Fibroblast of skin of left quadriceps (primary cell): ENCODE results near the gene NHLH1.

Source experiments
- DNase-seq, 2 experiments: peaks; one replicate each; pipeline ENCODE4 v3.0.0-alpha.2; 2013; ENCODE audit warnings: low read depth in 2 of 2

Gene NHLH1

GRCh38 chr1:160358073-160358472, 8.8 kb upstream of the NHLH1 start:
- DNase-seq = no peak

- no peak for DNase-seq
These were observed 7.2 kb upstream of the NHLH1 start for GRCh38 chr1:160359559-160360226.

- no peak for DNase-seq
These were observed 6.6 kb upstream of the NHLH1 start for GRCh38 chr1:160360227-160360695.

- DNase-seq = no peak
These were observed 5.7 kb upstream of the NHLH1 start for GRCh38 chr1:160361199-160361598.

GRCh38 chr1:160361814-160362167, 5.1 kb upstream of the NHLH1 start:
- DNase-seq = no peak

- DNase-seq = no peak
These were observed 4.5 kb upstream of the NHLH1 start for GRCh38 chr1:160362168-160362957.

- no peak for DNase-seq
These were observed 3.9 kb upstream of the NHLH1 start for GRCh38 chr1:160363010-160363409.

GRCh38 chr1:160363951-160364735, 2.7 kb upstream of the NHLH1 start:
- DNase-seq = no peak

GRCh38 chr1:160365325-160365724, 1.5 kb upstream of the NHLH1 start:
- no peak for DNase-seq

- no peak for DNase-seq
These were observed 637 bp downstream of the NHLH1 start for GRCh38 chr1:160367516-160367900.

GRCh38 chr1:160367934-160368923, 1.4 kb downstream of the NHLH1 start:
- DNase-seq = no peak

- no peak for DNase-seq
These were observed 2.2 kb downstream of the NHLH1 start for GRCh38 chr1:160369087-160369486.

GRCh38 chr1:160370561-160371345, 3.9 kb downstream of the NHLH1 start:
- no peak for DNase-seq

GRCh38 chr1:160371346-160371631, 4.4 kb downstream of the NHLH1 start:
- DNase-seq = no peak

- no peak for DNase-seq
These were observed 4.9 kb downstream of the NHLH1 start for GRCh38 chr1:160371756-160372155.

GRCh38 chr1:160373696-160374095, 6.8 kb downstream of the NHLH1 start:
- no peak for DNase-seq

- DNase-seq = no peak
These were observed 7.6 kb downstream of the NHLH1 start for GRCh38 chr1:160374306-160375110.

GRCh38 chr1:160375788-160376524, 9.1 kb downstream of the NHLH1 start:
- no peak for DNase-seq

- peak in 1 of 2 experiments; percentile 36 for DNase-seq
These were observed 9.8 kb downstream of the NHLH1 start for GRCh38 chr1:160376525-160377131.
